Mesothelial cell of epicardium (in vitro differentiated cells): ENCODE data around the gene TUBE1. TPM values are rescaled to one million over a fixed set of nuclear protein-coding genes. Genes with fewer than 3 reads are reported as not detected.
"Not testable (repeated sequence)": the region's sequence is repeated elsewhere in the genome, so short reads cannot be mapped to it uniquely, and the experiment has no call there.

Source experiments
- DNase-seq, 2 experiments: peaks; one replicate each; pipeline ENCODE4 v3.0.0; 2021; ENCODE audit warnings: low spot score in 2 of 2; ENCODE audit not compliant: unreplicated experiment in 2 of 2
- H3K27ac Mint-ChIP-seq: 2 replicates; pipeline ENCODE4 v1.8.0; 2021; ENCODE audit warnings: mixed read lengths
- H3K27me3 Mint-ChIP-seq: 2 replicates; pipeline ENCODE4 v1.8.0; 2021; ENCODE audit warnings: low read depth, mixed read lengths
- H3K36me3 Mint-ChIP-seq: 2 replicates; pipeline ENCODE4 v1.8.0; 2021; ENCODE audit warnings: mixed read lengths
- H3K4me1 Mint-ChIP-seq: 2 replicates; pipeline ENCODE4 v1.8.0; 2021; ENCODE audit warnings: mixed read lengths
- H3K4me3 Mint-ChIP-seq: 2 replicates; pipeline ENCODE4 v1.8.0; 2021; ENCODE audit warnings: mild to moderate bottlenecking, moderate library complexity, mixed read lengths
- H3K9me3 Mint-ChIP-seq: 2 replicates; pipeline ENCODE4 v1.8.0; 2021; ENCODE audit warnings: mixed read lengths
- total RNA-seq: library from RNA; stranded (reverse); gene quantifications from 3 replicates; pipeline ENCODE4 v1.2.1, GENCODE V29; 2021
- TF ChIP-seq, protein P1 (sequence below): fragments of 200-600 bp; sonication (generic); IDR thresholded peaks from one replicate; pipeline ENCODE4 v1.5.0; 2021; ENCODE audit warnings: antibody characterized with exemption; ENCODE audit not compliant: unreplicated experiment

The TUBE1 gene
- total RNA-seq, 1 donor from 2014 or later = 19.0 TPM

DNA sequence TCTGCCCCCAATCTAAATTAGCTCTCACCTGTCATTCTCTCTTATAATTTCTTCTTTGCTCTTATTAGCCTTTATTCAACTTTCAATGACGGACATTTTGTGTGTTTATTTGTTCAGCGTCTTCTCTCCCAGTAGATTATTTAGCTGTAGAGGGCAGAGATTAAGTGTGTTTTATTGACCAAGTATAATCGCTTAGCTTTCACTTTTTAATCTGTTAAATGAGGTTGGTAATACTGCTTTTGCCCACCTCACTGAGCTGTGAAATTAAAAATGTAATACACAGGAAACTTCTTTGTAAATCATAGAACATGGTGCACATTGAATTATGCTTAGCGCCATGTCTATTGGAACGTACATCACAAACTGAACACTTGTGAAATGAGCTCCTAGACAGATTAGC, 36.9 kb downstream of the TUBE1 start:
- peaks cover 6% of the 10 kb centered on the region for H3K4me1 Mint-ChIP-seq
- H3K27me3 Mint-ChIP-seq = no peaks in the 10 kb centered on the region
- TF ChIP-seq, protein P1, sequence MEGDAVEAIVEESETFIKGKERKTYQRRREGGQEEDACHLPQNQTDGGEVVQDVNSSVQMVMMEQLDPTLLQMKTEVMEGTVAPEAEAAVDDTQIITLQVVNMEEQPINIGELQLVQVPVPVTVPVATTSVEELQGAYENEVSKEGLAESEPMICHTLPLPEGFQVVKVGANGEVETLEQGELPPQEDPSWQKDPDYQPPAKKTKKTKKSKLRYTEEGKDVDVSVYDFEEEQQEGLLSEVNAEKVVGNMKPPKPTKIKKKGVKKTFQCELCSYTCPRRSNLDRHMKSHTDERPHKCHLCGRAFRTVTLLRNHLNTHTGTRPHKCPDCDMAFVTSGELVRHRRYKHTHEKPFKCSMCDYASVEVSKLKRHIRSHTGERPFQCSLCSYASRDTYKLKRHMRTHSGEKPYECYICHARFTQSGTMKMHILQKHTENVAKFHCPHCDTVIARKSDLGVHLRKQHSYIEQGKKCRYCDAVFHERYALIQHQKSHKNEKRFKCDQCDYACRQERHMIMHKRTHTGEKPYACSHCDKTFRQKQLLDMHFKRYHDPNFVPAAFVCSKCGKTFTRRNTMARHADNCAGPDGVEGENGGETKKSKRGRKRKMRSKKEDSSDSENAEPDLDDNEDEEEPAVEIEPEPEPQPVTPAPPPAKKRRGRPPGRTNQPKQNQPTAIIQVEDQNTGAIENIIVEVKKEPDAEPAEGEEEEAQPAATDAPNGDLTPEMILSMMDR = no peak

DNA sequence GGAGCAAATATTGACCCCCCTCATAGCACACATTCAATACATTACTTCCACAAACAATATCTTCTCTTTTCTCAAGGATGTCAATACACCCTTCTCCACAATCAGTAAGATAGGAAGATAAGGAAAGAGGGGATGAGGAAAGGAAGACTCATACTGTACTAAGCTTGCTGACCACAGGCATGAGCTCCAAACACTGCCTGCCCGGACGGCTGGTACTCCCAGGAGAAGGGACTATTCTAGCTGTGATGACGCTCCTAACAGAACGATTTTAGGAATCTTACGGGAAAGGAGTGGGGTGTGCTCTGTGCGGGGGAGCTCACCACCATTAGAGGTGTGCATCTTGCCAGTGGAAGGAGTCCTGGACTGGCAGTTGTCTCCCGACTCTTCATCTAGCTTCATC, 37.3 kb downstream of the TUBE1 start:
- H3K9me3 Mint-ChIP-seq = no peaks in the 10 kb centered on the region
- H3K27ac Mint-ChIP-seq = no peak overlapping the region
- no peak for DNase-seq
- H3K36me3 Mint-ChIP-seq = no peaks in the 10 kb centered on the region
- H3K27me3 Mint-ChIP-seq = no peaks in the 10 kb centered on the region
- TF ChIP-seq, protein P1 = no peak
- no peak overlapping the region for H3K4me3 Mint-ChIP-seq
- peaks cover 8% of the 10 kb centered on the region for H3K4me1 Mint-ChIP-seq

More for the DNA sequence above, 36.9 kb downstream of the TUBE1 start:
- no peak overlapping the region for H3K27ac Mint-ChIP-seq
- H3K36me3 Mint-ChIP-seq = no peaks in the 10 kb centered on the region
- no peaks in the 10 kb centered on the region for H3K9me3 Mint-ChIP-seq
- no peak for DNase-seq
- H3K4me3 Mint-ChIP-seq = no peak overlapping the region

DNA sequence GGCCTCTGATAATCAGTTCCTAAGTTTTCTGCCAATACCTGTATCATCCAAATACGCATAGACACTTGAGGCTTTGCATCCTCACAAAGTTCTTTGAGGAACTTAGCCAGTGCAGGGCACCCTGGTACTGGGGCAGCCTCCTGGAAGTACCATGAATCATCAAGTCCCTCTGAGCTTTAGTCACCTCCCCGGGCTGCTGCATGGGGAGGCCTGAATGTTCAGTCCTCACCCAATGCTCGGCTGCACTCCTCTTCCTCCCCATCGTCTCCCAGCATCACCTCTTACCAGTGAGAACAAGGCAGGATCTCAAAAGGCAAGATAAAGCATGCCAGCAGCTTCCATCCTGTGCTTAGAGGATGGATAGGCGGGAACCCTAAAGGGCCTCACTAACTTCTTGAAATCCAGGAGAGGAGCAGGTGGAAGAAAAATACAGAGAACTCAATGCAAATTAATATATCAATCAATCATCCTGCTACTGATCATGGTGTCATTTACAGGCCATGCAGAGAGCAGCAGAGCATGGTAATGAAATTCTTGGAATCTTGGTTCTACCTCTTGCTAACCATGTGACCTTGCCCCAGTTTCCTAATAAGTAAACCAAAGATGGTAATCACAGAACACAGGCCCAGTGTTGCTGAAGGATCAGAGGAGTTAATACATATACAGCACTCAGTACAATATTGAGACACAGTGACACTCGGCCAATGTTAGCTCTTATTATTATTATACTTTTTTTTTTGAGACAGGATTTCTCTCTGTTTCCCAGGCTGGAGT, 38.1 kb downstream of the TUBE1 start:
- Mint-ChIP-seq H3K9me3 (no peaks in the 10 kb centered on the region), H3K36me3 (no peaks in the 10 kb centered on the region), H3K4me3 (no peak overlapping the region), H3K4me1 (peaks cover 13% of the 10 kb centered on the region), H3K27ac (no peak overlapping the region), H3K27me3 (no peaks in the 10 kb centered on the region)
- TF ChIP-seq, protein P1 = no peak
- DNase-seq = no peak

DNA sequence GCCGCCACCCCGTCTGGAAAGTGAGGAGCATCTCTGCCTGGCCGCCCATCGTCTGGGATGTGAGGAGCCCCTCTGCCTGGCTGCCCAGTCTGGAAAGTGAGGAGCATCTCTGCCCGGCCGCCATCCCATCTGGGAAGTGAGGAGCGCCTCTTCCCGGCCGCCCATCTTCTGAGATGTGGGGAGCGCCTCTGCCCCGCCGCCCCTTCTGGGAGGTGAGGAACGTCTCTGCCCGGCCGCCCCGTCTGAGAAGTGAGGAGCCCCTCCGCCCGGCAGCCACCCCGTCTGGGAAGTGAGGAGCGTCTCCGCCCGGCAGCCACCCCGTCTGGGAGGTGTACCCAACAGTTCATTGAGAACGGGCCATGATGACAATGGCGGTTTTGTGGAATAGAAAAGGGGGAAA, 39.8 kb downstream of the TUBE1 start:
- H3K27me3 Mint-ChIP-seq, H3K36me3 Mint-ChIP-seq, H3K27ac Mint-ChIP-seq, H3K4me3 Mint-ChIP-seq, DNase-seq, H3K9me3 Mint-ChIP-seq: not testable (repeated sequence)
- peaks cover 22% of the 10 kb centered on the region for H3K4me1 Mint-ChIP-seq

DNA sequence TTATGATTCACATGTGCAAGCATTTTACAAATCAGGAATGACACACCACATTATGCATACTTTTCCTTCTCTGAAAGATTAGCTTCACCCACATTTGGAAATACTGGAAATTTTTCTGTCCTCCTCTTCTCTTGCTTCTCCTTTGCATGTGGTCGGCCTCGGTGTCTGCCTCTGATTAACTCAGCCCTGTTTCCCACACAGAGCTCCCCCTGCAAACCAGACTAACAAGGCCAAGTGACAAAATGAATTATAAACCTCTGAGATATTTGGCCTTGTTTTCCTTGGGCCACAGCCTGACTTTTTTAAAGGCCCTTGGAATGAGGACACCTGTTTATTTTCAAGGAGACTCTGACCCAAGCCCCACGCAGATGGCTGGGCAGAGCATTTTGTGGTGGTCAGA, 42.4 kb downstream of the TUBE1 start:
- no peak for DNase-seq
- Mint-ChIP-seq H3K4me1 (peaks cover 22% of the 10 kb centered on the region), H3K9me3 (no peaks in the 10 kb centered on the region), H3K27me3 (no peaks in the 10 kb centered on the region), H3K4me3 (no peak overlapping the region), H3K36me3 (no peaks in the 10 kb centered on the region), H3K27ac (peak overlapping the region; percentile 73)
- TF ChIP-seq, protein P1 = no peak

DNA sequence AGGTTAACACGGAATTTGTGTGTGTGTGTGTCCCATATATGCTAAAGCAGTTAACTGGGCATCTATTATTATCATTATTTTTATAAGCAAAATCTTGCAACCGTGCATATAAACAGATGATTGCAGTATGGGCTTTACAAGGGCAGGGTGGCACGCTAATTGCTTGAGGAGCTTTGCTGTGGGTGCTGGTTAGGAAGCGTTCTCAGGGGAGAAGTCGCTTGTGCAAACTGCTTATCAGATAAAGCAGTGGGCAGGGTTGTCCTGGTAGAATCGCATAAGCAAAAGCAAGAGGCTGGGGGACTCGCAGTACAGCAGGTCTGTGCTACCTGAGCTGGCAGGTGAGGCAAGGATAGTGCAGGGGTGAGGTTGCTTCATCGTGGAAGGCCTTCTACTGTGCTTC, 43.1 kb downstream of the TUBE1 start:
- DNase-seq = no peak
- H3K4me3 Mint-ChIP-seq = no peak overlapping the region
- peaks cover 22% of the 10 kb centered on the region for H3K4me1 Mint-ChIP-seq
- TF ChIP-seq, protein P1 = no peak
- no peaks in the 10 kb centered on the region for H3K36me3 Mint-ChIP-seq
- H3K27me3 Mint-ChIP-seq = no peaks in the 10 kb centered on the region
- H3K9me3 Mint-ChIP-seq = no peaks in the 10 kb centered on the region
- peak overlapping the region; percentile 37 for H3K27ac Mint-ChIP-seq
